Measurements from ENCODE around the gene EVA1A.

GRCh38 chr2:75454241-75454620, 106.5 kb downstream of the EVA1A start:
- TF ChIP-seq EZH2 (IDR thresholded peaks at IDR 0.05; ENCODE audit: insufficient read depth, poor library complexity, severe bottlenecking) (no peak), EZH2phosphoT487 (IDR thresholded peaks at IDR 0.05; ENCODE audit: insufficient read depth, low read depth) (no peak)

All from GM23248 (cell line).